Mucosa of stomach (tissue), 1 donor: ENCODE measurements around the gene IL16.

Experiments used
- H3K27me3 ChIP-seq: one replicate; pipeline ENCODE4 v1.7.0; 2013; ENCODE audit warnings: mild to moderate bottlenecking, low read length; ENCODE audit not compliant: control insufficient read depth, insufficient read depth
- H3K36me3 ChIP-seq: one replicate; pipeline ENCODE4 v1.7.0; 2013; ENCODE audit warnings: low read length; ENCODE audit not compliant: control insufficient read depth, insufficient read depth
- H3K4me1 ChIP-seq: one replicate; pipeline ENCODE4 v1.7.0; 2013; ENCODE audit warnings: mild to moderate bottlenecking, low read length; ENCODE audit not compliant: control insufficient read depth, insufficient read depth
- H3K4me3 ChIP-seq: one replicate; pipeline ENCODE4 v1.7.0; 2013; ENCODE audit warnings: low read length
- H3K9ac ChIP-seq: one replicate; pipeline ENCODE4 v1.7.0; 2013; ENCODE audit warnings: mild to moderate bottlenecking, low read length, moderate library complexity
- H3K9me3 ChIP-seq: one replicate; pipeline ENCODE4 v1.7.0; 2013; ENCODE audit warnings: mild to moderate bottlenecking, low read length, moderate library complexity; ENCODE audit not compliant: control insufficient read depth
- donor health status: Pancreatic carcinoma.

The IL16 gene

GRCh38 chr15:81303244-81304225 lies 106.9 kb downstream of the IL16 start:
- Histone ChIP-seq H3K9ac (no peak overlapping the region), H3K4me1 (peaks cover 5% of the 10 kb centered on the region), H3K9me3 (no peaks in the 10 kb centered on the region), H3K36me3 (no peaks in the 10 kb centered on the region), H3K4me3 (no peak overlapping the region), H3K27me3 (no peaks in the 10 kb centered on the region)

GRCh38 chr15:81304226-81304625 lies 107.5 kb downstream of the IL16 start:
- Histone ChIP-seq H3K9me3 (no peaks in the 10 kb centered on the region), H3K4me1 (peaks cover 5% of the 10 kb centered on the region), H3K9ac (no peak overlapping the region), H3K36me3 (no peaks in the 10 kb centered on the region), H3K27me3 (no peaks in the 10 kb centered on the region), H3K4me3 (no peak overlapping the region)

GRCh38 chr15:81308260-81308659 lies 111.6 kb downstream of the IL16 start:
- no peaks in the 10 kb centered on the region for H3K36me3 ChIP-seq

GRCh38 chr15:81309647-81310450 lies 113.2 kb downstream of the IL16 start:
- no peak overlapping the region for H3K4me3 ChIP-seq
- H3K36me3 ChIP-seq, result no peaks in the 10 kb centered on the region
- no peaks in the 10 kb centered on the region for H3K9me3 ChIP-seq
- no peaks in the 10 kb centered on the region for H3K4me1 ChIP-seq
- no peaks in the 10 kb centered on the region for H3K27me3 ChIP-seq
- H3K9ac ChIP-seq, result no peak overlapping the region

More at GRCh38 chr15:81308260-81308659, 111.6 kb downstream of the IL16 start:
- H3K9ac ChIP-seq, result no peak overlapping the region
- no peaks in the 10 kb centered on the region for H3K27me3 ChIP-seq
- peaks cover 5% of the 10 kb centered on the region for H3K4me1 ChIP-seq
- no peak overlapping the region for H3K4me3 ChIP-seq
- no peaks in the 10 kb centered on the region for H3K9me3 ChIP-seq

GRCh38 chr15:81310480-81310879 lies 113.8 kb downstream of the IL16 start:
- Histone ChIP-seq H3K4me1 (no peaks in the 10 kb centered on the region), H3K9ac (no peak overlapping the region), H3K4me3 (no peak overlapping the region), H3K36me3 (no peaks in the 10 kb centered on the region), H3K27me3 (no peaks in the 10 kb centered on the region), H3K9me3 (no peaks in the 10 kb centered on the region)

- H3K36me3 ChIP-seq, result no peaks in the 10 kb centered on the region
- no peaks in the 10 kb centered on the region for H3K9me3 ChIP-seq
- no peaks in the 10 kb centered on the region for H3K4me1 ChIP-seq
- no peak overlapping the region for H3K4me3 ChIP-seq
- H3K9ac ChIP-seq, result no peak overlapping the region
- H3K27me3 ChIP-seq, result no peaks in the 10 kb centered on the region
Observed at GRCh38 chr15:81311752-81312464, 115.2 kb downstream of the IL16 start.

GRCh38 chr15:81312790-81313543 lies 116.3 kb downstream of the IL16 start:
- Histone ChIP-seq H3K4me3 (no peak overlapping the region), H3K4me1 (no peaks in the 10 kb centered on the region), H3K9ac (no peak overlapping the region), H3K27me3 (no peaks in the 10 kb centered on the region), H3K36me3 (no peaks in the 10 kb centered on the region), H3K9me3 (no peaks in the 10 kb centered on the region)

- Histone ChIP-seq H3K36me3 (no peaks in the 10 kb centered on the region), H3K9ac (no peak overlapping the region)
Observed at GRCh38 chr15:81313686-81314085, 117.0 kb downstream of the IL16 start.

GRCh38 chr15:81314378-81314777 lies 117.7 kb downstream of the IL16 start:
- H3K9ac ChIP-seq, result no peak overlapping the region
- no peak overlapping the region for H3K4me3 ChIP-seq
- H3K9me3 ChIP-seq, result no peaks in the 10 kb centered on the region
- H3K27me3 ChIP-seq, result no peaks in the 10 kb centered on the region
- H3K36me3 ChIP-seq, result no peaks in the 10 kb centered on the region
- no peaks in the 10 kb centered on the region for H3K4me1 ChIP-seq

More at GRCh38 chr15:81313686-81314085, 117.0 kb downstream of the IL16 start:
- no peaks in the 10 kb centered on the region for H3K27me3 ChIP-seq
- no peak overlapping the region for H3K4me3 ChIP-seq
- H3K9me3 ChIP-seq, result no peaks in the 10 kb centered on the region
- H3K4me1 ChIP-seq, result no peaks in the 10 kb centered on the region

- Histone ChIP-seq H3K4me3 (no peak overlapping the region), H3K9me3 (no peaks in the 10 kb centered on the region), H3K36me3 (no peaks in the 10 kb centered on the region), H3K9ac (no peak overlapping the region), H3K27me3 (no peaks in the 10 kb centered on the region), H3K4me1 (no peaks in the 10 kb centered on the region)
Observed at GRCh38 chr15:81315452-81316175, 118.9 kb downstream of the IL16 start.

GRCh38 chr15:81316267-81316666 lies 119.6 kb downstream of the IL16 start:
- no peaks in the 10 kb centered on the region for H3K9me3 ChIP-seq
- H3K4me1 ChIP-seq, result no peaks in the 10 kb centered on the region
- H3K9ac ChIP-seq, result no peak overlapping the region
- no peaks in the 10 kb centered on the region for H3K36me3 ChIP-seq
- no peaks in the 10 kb centered on the region for H3K27me3 ChIP-seq
- no peak overlapping the region for H3K4me3 ChIP-seq
